Measurements from ENCODE around the gene CTAG2.
"Not testable (repeated sequence)": the region's sequence is repeated elsewhere in the genome, so short reads cannot be mapped to it uniquely, and the experiment has no call there.

The CTAG2 gene

DNA sequence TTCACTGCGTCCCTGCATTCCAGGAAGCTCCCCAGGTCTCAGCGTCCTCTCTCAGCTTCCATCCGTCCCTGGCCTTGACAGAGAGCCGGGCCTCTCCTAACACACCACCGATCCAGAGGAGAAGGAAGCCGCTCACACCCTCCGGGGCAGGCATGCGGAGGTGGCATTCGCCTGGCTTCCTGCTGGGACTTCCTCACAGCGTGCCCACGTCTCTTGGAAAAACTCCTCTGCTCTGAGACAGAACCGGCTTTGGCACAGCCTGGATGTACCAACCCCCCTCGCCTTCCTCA lies 3.2 kb downstream of the CTAG2 start:
- H3K4me3 Mint-ChIP-seq = no peak overlapping the region
- no peaks in the 10 kb centered on the region for H3K4me1 Mint-ChIP-seq
- H3K9me3 Mint-ChIP-seq = peaks cover 8% of the 10 kb centered on the region
- no peak overlapping the region for H3K27ac Mint-ChIP-seq
- H3K36me3 Mint-ChIP-seq (ENCODE audit: low read depth) = no peaks in the 10 kb centered on the region
- peaks cover 4% of the 10 kb centered on the region for H3K27me3 Mint-ChIP-seq (ENCODE audit: low read depth)
- TF ChIP-seq, protein P1, sequence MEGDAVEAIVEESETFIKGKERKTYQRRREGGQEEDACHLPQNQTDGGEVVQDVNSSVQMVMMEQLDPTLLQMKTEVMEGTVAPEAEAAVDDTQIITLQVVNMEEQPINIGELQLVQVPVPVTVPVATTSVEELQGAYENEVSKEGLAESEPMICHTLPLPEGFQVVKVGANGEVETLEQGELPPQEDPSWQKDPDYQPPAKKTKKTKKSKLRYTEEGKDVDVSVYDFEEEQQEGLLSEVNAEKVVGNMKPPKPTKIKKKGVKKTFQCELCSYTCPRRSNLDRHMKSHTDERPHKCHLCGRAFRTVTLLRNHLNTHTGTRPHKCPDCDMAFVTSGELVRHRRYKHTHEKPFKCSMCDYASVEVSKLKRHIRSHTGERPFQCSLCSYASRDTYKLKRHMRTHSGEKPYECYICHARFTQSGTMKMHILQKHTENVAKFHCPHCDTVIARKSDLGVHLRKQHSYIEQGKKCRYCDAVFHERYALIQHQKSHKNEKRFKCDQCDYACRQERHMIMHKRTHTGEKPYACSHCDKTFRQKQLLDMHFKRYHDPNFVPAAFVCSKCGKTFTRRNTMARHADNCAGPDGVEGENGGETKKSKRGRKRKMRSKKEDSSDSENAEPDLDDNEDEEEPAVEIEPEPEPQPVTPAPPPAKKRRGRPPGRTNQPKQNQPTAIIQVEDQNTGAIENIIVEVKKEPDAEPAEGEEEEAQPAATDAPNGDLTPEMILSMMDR (IDR thresholded peaks at IDR 0.05; ENCODE audit: unreplicated experiment in 3 of 3) = no peak

DNA sequence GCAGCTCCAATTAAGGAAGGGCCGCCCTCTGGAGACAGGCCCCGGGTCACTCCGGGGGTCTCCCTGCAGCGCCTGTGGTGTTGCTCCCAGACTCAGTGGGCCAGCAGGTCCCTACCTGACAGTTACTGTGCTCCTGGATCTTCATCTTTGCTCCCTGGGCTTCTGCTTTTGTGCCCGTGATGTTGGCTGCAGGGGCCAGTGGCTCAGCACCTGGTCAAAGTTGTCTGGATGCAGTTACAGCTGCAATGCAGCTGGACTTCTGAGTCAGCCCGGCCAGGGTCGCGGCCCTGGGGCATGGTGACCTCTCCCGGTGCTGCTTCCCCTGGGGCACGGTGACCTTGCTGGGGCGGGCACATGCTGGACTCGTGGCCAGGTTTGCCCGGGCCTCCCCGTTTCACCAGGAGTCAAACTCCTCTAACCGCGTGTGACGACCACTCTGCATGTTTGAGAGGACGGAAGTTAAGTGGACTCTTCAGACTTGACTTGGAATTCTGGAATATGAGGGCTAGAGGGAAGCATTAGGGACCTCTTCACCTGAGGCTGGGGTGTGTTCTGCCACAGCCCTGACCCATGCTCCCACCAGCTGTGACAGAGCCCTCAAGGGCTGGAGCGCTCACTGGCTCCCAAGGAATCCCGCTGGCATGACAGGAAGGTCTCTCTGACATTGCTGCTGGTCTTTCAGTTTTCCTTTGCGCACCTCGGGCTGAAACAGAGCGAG lies 3.7 kb downstream of the CTAG2 start:
- H3K4me1 Mint-ChIP-seq = no peaks in the 10 kb centered on the region
- H3K4me3 Mint-ChIP-seq = no peak overlapping the region
- peaks cover 4% of the 10 kb centered on the region for H3K9me3 Mint-ChIP-seq
- peaks cover 4% of the 10 kb centered on the region for H3K27me3 Mint-ChIP-seq (ENCODE audit: low read depth)
- no peaks in the 10 kb centered on the region for H3K36me3 Mint-ChIP-seq (ENCODE audit: low read depth)
- H3K27ac Mint-ChIP-seq = no peak overlapping the region
- TF ChIP-seq, protein P1 (IDR thresholded peaks at IDR 0.05; ENCODE audit: unreplicated experiment in 3 of 3) = no peak

DNA sequence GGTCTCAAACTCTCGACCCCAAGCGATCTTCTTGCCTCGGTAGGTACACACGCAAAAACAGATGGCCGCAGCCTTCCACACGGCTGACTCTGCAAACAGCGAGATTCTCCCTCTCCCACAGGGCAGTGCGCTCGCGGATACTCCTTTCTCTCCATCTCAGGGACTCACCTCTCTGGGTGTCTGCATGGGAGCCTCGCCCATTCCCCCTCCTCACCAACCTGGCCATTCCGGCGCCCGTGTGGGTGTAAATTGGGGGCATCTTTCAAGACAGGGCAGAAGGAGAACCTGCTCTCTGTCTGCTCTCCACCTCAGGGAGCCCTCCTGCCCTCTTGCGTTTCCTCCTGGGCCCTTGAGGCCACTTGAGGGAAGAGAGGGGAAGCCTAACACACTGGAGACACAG lies 4.4 kb downstream of the CTAG2 start:
- no peak overlapping the region for H3K4me3 Mint-ChIP-seq
- H3K9me3 Mint-ChIP-seq = peaks cover 2% of the 10 kb centered on the region
- no peaks in the 10 kb centered on the region for H3K4me1 Mint-ChIP-seq
- no peak overlapping the region for H3K27ac Mint-ChIP-seq
- no peaks in the 10 kb centered on the region for H3K36me3 Mint-ChIP-seq (ENCODE audit: low read depth)
- TF ChIP-seq, protein P1 (IDR thresholded peaks at IDR 0.05; ENCODE audit: unreplicated experiment in 3 of 3) = no peak
- H3K27me3 Mint-ChIP-seq (ENCODE audit: low read depth) = peaks cover 4% of the 10 kb centered on the region

DNA sequence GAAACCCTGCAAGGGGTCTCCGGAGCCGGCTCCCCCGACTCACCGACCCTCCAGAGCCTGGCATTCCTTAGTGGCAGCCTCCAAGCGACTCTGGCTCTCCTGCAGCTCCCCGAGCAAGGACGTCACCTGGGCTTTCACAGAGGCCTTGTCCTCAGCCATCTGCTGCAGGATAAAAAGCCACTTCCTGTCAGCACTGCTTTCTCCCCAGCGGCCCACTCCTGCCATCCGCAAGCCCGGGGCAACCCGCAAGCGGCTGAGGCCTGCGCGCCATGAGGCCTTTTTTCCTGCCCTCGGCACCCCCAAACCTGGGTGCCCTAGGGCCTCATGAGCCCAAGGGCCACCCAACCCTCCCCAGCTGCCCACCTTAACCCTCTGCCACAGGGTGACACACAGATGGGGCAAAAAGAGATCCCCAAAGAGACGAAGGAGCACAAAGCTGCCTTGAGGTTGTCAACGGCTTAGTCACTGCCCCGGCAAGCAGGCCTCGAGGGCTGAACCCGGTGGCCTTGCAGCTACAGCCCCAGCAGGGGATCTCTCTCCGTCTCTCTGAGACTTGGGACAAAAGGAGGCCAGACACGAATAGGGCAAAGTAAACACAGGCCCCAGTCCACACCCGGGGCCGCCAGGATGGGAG lies 7.5 kb downstream of the CTAG2 start:
- H3K4me1 Mint-ChIP-seq; H3K36me3 Mint-ChIP-seq (ENCODE audit: low read depth); H3K4me3 Mint-ChIP-seq; H3K9me3 Mint-ChIP-seq; H3K27ac Mint-ChIP-seq; H3K27me3 Mint-ChIP-seq (ENCODE audit: low read depth): not testable (repeated sequence)

DNA sequence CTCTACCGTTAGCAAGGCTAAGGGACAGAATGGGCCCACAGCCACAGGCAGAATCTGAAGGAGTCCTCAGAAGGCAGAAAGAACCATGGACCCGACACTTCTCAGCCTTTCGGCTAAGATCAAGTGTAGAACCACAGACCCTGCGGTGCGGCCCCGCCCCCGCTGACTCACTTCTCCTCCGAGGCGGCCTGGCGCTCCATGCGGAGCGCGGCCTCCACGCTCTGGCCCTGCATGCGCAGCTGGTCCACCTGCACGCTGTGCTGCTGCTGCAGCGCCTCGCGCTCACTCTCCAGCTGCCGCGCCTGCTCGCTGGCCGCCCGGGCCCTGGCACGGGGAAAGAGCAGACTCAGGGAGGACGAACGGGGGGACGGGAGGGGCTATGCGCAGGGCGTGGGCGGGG lies 9.7 kb downstream of the CTAG2 start:
- H3K4me1 Mint-ChIP-seq = not testable (repeated sequence)

DNA sequence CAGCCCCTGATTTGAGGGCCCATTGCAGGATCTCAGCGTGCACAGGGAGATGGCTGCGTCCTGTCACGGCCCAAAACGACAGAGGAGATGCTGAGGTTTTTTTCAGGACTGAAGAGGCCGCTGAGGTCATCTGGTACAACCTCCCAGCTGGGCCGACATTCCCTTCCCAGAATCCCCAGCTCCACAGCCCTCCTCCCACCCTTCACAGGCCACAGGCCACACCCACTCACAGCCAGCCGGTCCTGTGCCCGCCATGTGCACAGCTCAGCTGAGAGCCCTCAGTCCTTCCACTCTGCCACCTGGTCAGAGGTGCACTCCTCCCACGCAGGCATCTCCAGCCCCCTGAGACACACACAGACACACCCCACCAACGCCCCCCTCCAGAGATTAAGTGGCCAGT lies 11.6 kb downstream of the CTAG2 start:
- H3K27me3 Mint-ChIP-seq (ENCODE audit: low read depth); H3K4me1 Mint-ChIP-seq; H3K4me3 Mint-ChIP-seq; H3K36me3 Mint-ChIP-seq (ENCODE audit: low read depth); H3K27ac Mint-ChIP-seq; H3K9me3 Mint-ChIP-seq: not testable (repeated sequence)

More for the DNA sequence above, 9.7 kb downstream of the CTAG2 start:
- not testable (repeated sequence) for H3K27ac Mint-ChIP-seq; H3K36me3 Mint-ChIP-seq (ENCODE audit: low read depth); H3K4me3 Mint-ChIP-seq; H3K9me3 Mint-ChIP-seq; H3K27me3 Mint-ChIP-seq (ENCODE audit: low read depth)

DNA sequence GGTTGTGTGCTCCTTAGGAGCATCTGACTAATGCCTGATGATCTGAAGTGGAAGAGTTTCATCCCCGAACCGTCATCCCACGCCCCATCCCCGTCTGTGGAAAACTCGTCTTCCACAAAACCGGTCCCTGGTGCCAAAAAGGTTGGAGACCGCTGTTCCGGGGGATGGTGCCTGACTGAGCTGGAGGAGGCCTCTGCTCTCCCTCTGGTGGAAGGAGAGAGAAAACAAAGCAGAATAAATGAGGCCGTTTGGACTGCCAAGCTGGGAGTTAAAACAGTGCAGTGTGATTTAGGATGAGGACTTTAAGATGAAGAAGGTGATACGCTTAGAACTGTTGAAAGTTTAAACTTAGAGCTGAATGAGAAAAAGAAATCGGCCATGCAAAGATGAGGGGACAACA lies 19.7 kb downstream of the CTAG2 start:
- not testable (repeated sequence) for H3K4me1 Mint-ChIP-seq; H3K27me3 Mint-ChIP-seq (ENCODE audit: low read depth); H3K36me3 Mint-ChIP-seq (ENCODE audit: low read depth); H3K27ac Mint-ChIP-seq; H3K4me3 Mint-ChIP-seq; H3K9me3 Mint-ChIP-seq

DNA sequence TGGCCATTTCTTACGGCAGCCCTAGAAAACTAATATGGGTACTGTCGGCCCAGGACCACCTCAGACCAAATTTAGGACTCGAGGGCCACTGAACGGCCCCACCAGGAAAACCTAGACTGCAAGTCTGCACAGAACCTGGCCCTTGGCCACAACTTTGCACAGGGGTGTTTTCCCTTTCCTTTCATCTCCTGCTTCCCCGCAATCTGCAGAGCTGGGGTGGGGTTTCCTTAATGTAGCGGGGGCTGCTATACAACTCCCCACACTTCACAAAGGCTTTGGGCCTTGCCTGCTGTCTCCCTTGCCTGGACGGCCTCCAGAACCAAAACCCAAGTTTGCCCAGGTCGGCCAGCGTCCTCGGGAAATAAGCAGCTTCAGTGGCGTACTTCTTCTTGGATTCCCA lies 22.4 kb downstream of the CTAG2 start:
- H3K9me3 Mint-ChIP-seq; H3K27me3 Mint-ChIP-seq (ENCODE audit: low read depth); H3K36me3 Mint-ChIP-seq (ENCODE audit: low read depth); H3K27ac Mint-ChIP-seq; H3K4me1 Mint-ChIP-seq; H3K4me3 Mint-ChIP-seq: not testable (repeated sequence)

DNA sequence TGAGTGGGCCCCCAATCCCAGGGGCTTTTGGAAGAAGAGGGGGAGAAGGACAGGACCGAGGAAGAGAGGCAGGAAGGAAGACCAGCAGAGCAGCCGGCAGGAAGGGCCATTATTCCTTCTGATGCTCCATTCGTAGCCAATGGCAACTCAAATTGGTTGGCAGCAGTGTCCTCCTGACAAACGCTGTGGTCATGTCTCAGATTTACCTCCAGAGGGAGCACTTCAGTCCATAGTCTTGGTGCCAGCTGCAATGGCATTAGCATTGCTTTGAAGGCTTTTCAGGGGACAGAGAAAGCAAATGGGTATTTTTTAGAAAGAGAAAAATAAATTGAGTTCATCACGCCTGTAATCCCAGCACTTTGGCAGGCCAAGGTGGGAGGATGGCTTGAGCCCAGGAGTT lies 24.4 kb downstream of the CTAG2 start:
- not testable (repeated sequence) for H3K4me1 Mint-ChIP-seq; H3K4me3 Mint-ChIP-seq; H3K9me3 Mint-ChIP-seq; H3K36me3 Mint-ChIP-seq (ENCODE audit: low read depth); H3K27me3 Mint-ChIP-seq (ENCODE audit: low read depth); H3K27ac Mint-ChIP-seq

DNA sequence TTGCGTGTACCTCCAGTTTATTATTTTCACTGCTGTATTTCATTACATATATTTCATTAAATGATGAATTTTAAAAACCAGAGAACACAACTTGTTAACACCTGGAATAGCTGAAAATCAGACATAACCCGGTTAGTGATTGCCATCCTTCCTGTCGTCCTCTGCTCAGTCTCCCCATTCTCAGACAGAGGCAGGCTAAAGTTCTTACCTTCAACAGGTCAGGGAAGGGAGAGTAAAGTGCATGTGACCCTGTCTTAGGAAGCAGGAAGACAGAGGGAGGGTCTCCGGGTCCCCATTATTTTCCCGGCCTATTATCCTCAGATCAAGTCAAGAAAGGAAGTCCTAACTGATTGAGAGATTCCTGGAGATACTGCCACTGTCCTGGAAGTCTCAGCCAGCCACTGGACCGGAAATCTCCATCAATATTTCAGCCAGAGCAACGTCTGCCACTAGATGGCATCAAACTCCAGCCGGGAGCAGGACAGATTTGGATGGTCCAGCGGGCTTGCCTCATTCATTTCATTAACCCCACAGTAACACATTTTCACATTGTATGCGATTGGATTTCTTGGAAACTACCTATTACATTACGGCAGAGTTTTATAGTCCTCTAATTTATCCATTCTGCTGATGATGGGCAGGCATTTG lies 32.5 kb downstream of the CTAG2 start:
- not testable (repeated sequence) for H3K36me3 Mint-ChIP-seq (ENCODE audit: low read depth); H3K4me3 Mint-ChIP-seq; H3K27me3 Mint-ChIP-seq (ENCODE audit: low read depth); H3K9me3 Mint-ChIP-seq; H3K4me1 Mint-ChIP-seq; H3K27ac Mint-ChIP-seq

DNA sequence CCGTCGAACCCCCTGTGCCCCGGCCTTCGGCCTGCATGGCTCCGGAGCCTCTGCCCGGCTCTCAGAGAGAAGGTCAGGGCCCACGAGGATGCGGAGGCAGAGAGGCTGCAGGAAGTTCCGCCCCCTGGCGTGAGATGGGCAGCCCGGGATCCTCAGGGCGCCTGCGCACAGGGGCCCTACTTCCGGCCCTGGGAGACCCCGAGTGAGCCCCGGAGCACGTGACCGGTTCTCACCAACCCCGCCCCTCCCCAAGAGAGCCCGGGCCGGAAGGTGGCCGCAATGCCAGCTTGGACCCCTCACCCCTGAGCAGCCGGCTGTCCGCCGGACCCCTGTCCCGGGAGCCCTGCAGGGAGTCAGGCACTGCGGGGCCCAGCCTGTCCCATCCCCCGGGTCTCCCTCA lies 34.2 kb downstream of the CTAG2 start, which contains the start of gene CTAG1B:
CTAG1B (minus strand) TSS at position 101 of the 400 bp plus-strand sequence; CDS start at position 37, 64 bp downstream.
- H3K27me3 Mint-ChIP-seq (ENCODE audit: low read depth); H3K4me1 Mint-ChIP-seq; H3K27ac Mint-ChIP-seq; H3K36me3 Mint-ChIP-seq (ENCODE audit: low read depth); H3K4me3 Mint-ChIP-seq; H3K9me3 Mint-ChIP-seq: not testable (repeated sequence)

DNA sequence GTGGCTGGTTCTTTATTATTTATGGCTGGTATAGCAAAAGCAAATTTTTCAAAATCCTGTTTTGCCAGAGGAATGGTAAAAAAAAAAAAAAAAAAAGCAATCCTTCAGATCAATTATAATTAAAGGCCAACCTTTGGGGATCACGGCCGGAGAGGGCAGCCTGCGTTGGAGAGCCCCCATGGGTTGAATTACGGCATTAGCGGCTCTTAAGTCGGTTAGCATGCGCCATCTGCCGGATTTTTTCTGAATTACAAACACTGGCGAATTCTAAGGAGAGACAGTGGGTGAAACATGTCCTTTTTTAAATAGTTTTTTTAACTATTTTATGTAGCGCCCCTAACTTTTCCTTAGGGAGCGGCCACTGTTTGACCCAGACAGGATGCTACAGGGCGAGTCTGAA lies 39.8 kb downstream of the CTAG2 start:
- H3K27me3 Mint-ChIP-seq (ENCODE audit: low read depth); H3K4me1 Mint-ChIP-seq; H3K36me3 Mint-ChIP-seq (ENCODE audit: low read depth); H3K4me3 Mint-ChIP-seq; H3K9me3 Mint-ChIP-seq; H3K27ac Mint-ChIP-seq: not testable (repeated sequence)
